ENCODE results near the gene CEMIP2. TPM values are rescaled to one million over a fixed set of nuclear protein-coding genes. Genes with fewer than 3 reads are reported as not detected.

CEMIP2 gene
- total RNA-seq, 1 donor from 2014 or later = 139 TPM

GRCh38 chr9:71737455-71737854, 30.9 kb downstream of the CEMIP2 start:
- H3K4me1 Mint-ChIP-seq (ENCODE audit: low read depth, unreplicated experiment) = peaks cover 13% of the 10 kb centered on the region
- H3K27ac Mint-ChIP-seq (ENCODE audit: unreplicated experiment) = no peak overlapping the region
- no peaks in the 10 kb centered on the region for H3K9me3 Mint-ChIP-seq (ENCODE audit: unreplicated experiment)
- DNase-seq (ENCODE audit: low read depth) = peak; percentile 36
- H3K27ac ChIP-seq (ENCODE audit: low read depth, low read length) = no peak overlapping the region
- H3K36me3 Mint-ChIP-seq (ENCODE audit: low read depth, unreplicated experiment) = peaks cover 8% of the 10 kb centered on the region
- H3K9ac ChIP-seq (ENCODE audit: low read length) = no peak overlapping the region
- no peak for FAIRE-seq
- H3K79me2 ChIP-seq (ENCODE audit: insufficient read depth, low read length) = no peaks in the 10 kb centered on the region
- H3K9me3 ChIP-seq (ENCODE audit: insufficient read depth, low read depth, low read length) = no peaks in the 10 kb centered on the region
- no peaks in the 10 kb centered on the region for H3K4me1 ChIP-seq (ENCODE audit: insufficient read depth, low read length)
- H2AFZ ChIP-seq (ENCODE audit: low read depth, low read length) = no peak overlapping the region
- peaks cover 12% of the 10 kb centered on the region for H4K20me1 ChIP-seq (ENCODE audit: insufficient read depth, low read length)
- H3K36me3 ChIP-seq (ENCODE audit: insufficient read depth, low read length) = peaks cover 7% of the 10 kb centered on the region
- H3K4me2 ChIP-seq (ENCODE audit: low read length) = no peak overlapping the region
- no peak for TF ChIP-seq EZH2 (IDR thresholded peaks at IDR 0.05; ENCODE audit: insufficient read depth, low read length)
- TF ChIP-seq, protein P1, sequence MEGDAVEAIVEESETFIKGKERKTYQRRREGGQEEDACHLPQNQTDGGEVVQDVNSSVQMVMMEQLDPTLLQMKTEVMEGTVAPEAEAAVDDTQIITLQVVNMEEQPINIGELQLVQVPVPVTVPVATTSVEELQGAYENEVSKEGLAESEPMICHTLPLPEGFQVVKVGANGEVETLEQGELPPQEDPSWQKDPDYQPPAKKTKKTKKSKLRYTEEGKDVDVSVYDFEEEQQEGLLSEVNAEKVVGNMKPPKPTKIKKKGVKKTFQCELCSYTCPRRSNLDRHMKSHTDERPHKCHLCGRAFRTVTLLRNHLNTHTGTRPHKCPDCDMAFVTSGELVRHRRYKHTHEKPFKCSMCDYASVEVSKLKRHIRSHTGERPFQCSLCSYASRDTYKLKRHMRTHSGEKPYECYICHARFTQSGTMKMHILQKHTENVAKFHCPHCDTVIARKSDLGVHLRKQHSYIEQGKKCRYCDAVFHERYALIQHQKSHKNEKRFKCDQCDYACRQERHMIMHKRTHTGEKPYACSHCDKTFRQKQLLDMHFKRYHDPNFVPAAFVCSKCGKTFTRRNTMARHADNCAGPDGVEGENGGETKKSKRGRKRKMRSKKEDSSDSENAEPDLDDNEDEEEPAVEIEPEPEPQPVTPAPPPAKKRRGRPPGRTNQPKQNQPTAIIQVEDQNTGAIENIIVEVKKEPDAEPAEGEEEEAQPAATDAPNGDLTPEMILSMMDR (IDR thresholded peaks at IDR 0.05; ENCODE audit: insufficient read depth, low read depth, low read length) = no peak
- H3K27me3 ChIP-seq (ENCODE audit: insufficient read depth, low read length) = no peaks in the 10 kb centered on the region
- no peaks in the 10 kb centered on the region for H3K27me3 Mint-ChIP-seq (ENCODE audit: low read depth, unreplicated experiment)
- no peak overlapping the region for H3K4me3 Mint-ChIP-seq (ENCODE audit: unreplicated experiment)
- no peak overlapping the region for H3K4me3 ChIP-seq (ENCODE audit: insufficient read depth, low read depth, low read length)

- Histone ChIP-seq H3K4me1 (ENCODE audit: insufficient read depth, low read length) (no peaks in the 10 kb centered on the region), H3K27me3 (ENCODE audit: insufficient read depth, low read length) (no peaks in the 10 kb centered on the region), H4K20me1 (ENCODE audit: insufficient read depth, low read length) (peaks cover 10% of the 10 kb centered on the region), H3K36me3 (ENCODE audit: insufficient read depth, low read length) (peaks cover 7% of the 10 kb centered on the region), H3K9me3 (ENCODE audit: insufficient read depth, low read depth, low read length) (no peaks in the 10 kb centered on the region), H3K27ac (ENCODE audit: low read depth, low read length) (no peak overlapping the region), H3K9ac (ENCODE audit: low read length) (no peak overlapping the region), H3K4me3 (ENCODE audit: insufficient read depth, low read depth, low read length) (no peak overlapping the region), H3K4me2 (ENCODE audit: low read length) (no peak overlapping the region), H3K79me2 (ENCODE audit: insufficient read depth, low read length) (no peaks in the 10 kb centered on the region), H2AFZ (ENCODE audit: low read depth, low read length) (no peak overlapping the region)
- DNase-seq (ENCODE audit: low read depth) (no peak), FAIRE-seq (no peak)
- no peaks in the 10 kb centered on the region for H3K9me3 Mint-ChIP-seq (ENCODE audit: unreplicated experiment)
- TF ChIP-seq, protein P1 (IDR thresholded peaks at IDR 0.05; ENCODE audit: insufficient read depth, low read depth, low read length) = no peak
- no peak for TF ChIP-seq EZH2 (IDR thresholded peaks at IDR 0.05; ENCODE audit: insufficient read depth, low read length)
- no peaks in the 10 kb centered on the region for H3K27me3 Mint-ChIP-seq (ENCODE audit: low read depth, unreplicated experiment)
- no peak overlapping the region for H3K27ac Mint-ChIP-seq (ENCODE audit: unreplicated experiment)
- H3K36me3 Mint-ChIP-seq (ENCODE audit: low read depth, unreplicated experiment) = peaks cover 8% of the 10 kb centered on the region
- H3K4me1 Mint-ChIP-seq (ENCODE audit: low read depth, unreplicated experiment) = peaks cover 16% of the 10 kb centered on the region
- H3K4me3 Mint-ChIP-seq (ENCODE audit: unreplicated experiment) = no peak overlapping the region
These were observed 32.1 kb downstream of the CEMIP2 start for GRCh38 chr9:71736236-71736635.

- no peak overlapping the region for H3K27ac Mint-ChIP-seq (ENCODE audit: unreplicated experiment)
- Histone ChIP-seq H3K36me3 (ENCODE audit: insufficient read depth, low read length) (peaks cover 17% of the 10 kb centered on the region), H3K9me3 (ENCODE audit: insufficient read depth, low read depth, low read length) (no peaks in the 10 kb centered on the region), H3K9ac (ENCODE audit: low read length) (no peak overlapping the region), H3K4me3 (ENCODE audit: insufficient read depth, low read depth, low read length) (no peak overlapping the region), H3K27me3 (ENCODE audit: insufficient read depth, low read length) (no peaks in the 10 kb centered on the region), H2AFZ (ENCODE audit: low read depth, low read length) (no peak overlapping the region), H3K4me2 (ENCODE audit: low read length) (no peak overlapping the region), H3K79me2 (ENCODE audit: insufficient read depth, low read length) (no peaks in the 10 kb centered on the region), H4K20me1 (ENCODE audit: insufficient read depth, low read length) (peaks cover 7% of the 10 kb centered on the region), H3K4me1 (ENCODE audit: insufficient read depth, low read length) (no peaks in the 10 kb centered on the region), H3K27ac (ENCODE audit: low read depth, low read length) (no peak overlapping the region)
- FAIRE-seq (no peak), DNase-seq (ENCODE audit: low read depth) (peak; percentile 29)
- no peaks in the 10 kb centered on the region for H3K9me3 Mint-ChIP-seq (ENCODE audit: unreplicated experiment)
- no peak overlapping the region for H3K4me3 Mint-ChIP-seq (ENCODE audit: unreplicated experiment)
- TF ChIP-seq, protein P1 (IDR thresholded peaks at IDR 0.05; ENCODE audit: insufficient read depth, low read depth, low read length) = no peak
- no peak for TF ChIP-seq EZH2 (IDR thresholded peaks at IDR 0.05; ENCODE audit: insufficient read depth, low read length)
- H3K36me3 Mint-ChIP-seq (ENCODE audit: low read depth, unreplicated experiment) = peaks cover 8% of the 10 kb centered on the region
- H3K4me1 Mint-ChIP-seq (ENCODE audit: low read depth, unreplicated experiment) = peaks cover 20% of the 10 kb centered on the region
- no peaks in the 10 kb centered on the region for H3K27me3 Mint-ChIP-seq (ENCODE audit: low read depth, unreplicated experiment)
These were observed 33.4 kb downstream of the CEMIP2 start for GRCh38 chr9:71734950-71735349.

Measured in astrocyte (in vitro differentiated cells and primary cell).